ENCODE results near the gene TRIM65.

The TRIM65 gene

GRCh38 chr17:75940727-75941441 is 44.1 kb upstream of the TRIM65 start, which contains the start of gene FBF1:
TSS of gene FBF1 (minus strand) at chr17:75941042. CDS start at chr17:75938149, 2,893 bp downstream.
- Histone ChIP-seq H3K27me3 (no peaks in the 10 kb centered on the region), H3K4me3 (ENCODE audit: low read depth in 1 of 2, low read length in 1 of 2) (peak within 1 kb of the TSS; percentile 63 to 80), H3K4me1 (ENCODE audit: control insufficient read depth in 1 of 2, insufficient read depth in 1 of 2, low read depth in 1 of 2, low read length in 1 of 2) (peaks cover 10 to 13% of the 10 kb centered on the region in 2 experiments), H3K9me3 (no peaks in the 10 kb centered on the region), H3K36me3 (peaks cover 50% of the 10 kb centered on the region), H3K27ac (peak within 1 kb of the TSS; percentile 62)
- TF ChIP-seq, protein P1, sequence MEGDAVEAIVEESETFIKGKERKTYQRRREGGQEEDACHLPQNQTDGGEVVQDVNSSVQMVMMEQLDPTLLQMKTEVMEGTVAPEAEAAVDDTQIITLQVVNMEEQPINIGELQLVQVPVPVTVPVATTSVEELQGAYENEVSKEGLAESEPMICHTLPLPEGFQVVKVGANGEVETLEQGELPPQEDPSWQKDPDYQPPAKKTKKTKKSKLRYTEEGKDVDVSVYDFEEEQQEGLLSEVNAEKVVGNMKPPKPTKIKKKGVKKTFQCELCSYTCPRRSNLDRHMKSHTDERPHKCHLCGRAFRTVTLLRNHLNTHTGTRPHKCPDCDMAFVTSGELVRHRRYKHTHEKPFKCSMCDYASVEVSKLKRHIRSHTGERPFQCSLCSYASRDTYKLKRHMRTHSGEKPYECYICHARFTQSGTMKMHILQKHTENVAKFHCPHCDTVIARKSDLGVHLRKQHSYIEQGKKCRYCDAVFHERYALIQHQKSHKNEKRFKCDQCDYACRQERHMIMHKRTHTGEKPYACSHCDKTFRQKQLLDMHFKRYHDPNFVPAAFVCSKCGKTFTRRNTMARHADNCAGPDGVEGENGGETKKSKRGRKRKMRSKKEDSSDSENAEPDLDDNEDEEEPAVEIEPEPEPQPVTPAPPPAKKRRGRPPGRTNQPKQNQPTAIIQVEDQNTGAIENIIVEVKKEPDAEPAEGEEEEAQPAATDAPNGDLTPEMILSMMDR (IDR thresholded peaks at IDR 0.05) = peak; percentile 35

- TF ChIP-seq, protein P1 (IDR thresholded peaks at IDR 0.05) = no peak
- Histone ChIP-seq H3K4me1 (ENCODE audit: control insufficient read depth in 1 of 2, insufficient read depth in 1 of 2, low read depth in 1 of 2, low read length in 1 of 2) (peaks cover 10 to 13% of the 10 kb centered on the region in 2 experiments), H3K9me3 (no peaks in the 10 kb centered on the region), H3K36me3 (peaks cover 18% of the 10 kb centered on the region), H3K27me3 (no peaks in the 10 kb centered on the region), H3K27ac (no peak overlapping the region), H3K4me3 (ENCODE audit: low read depth in 1 of 2, low read length in 1 of 2) (no peak overlapping the region)
Measured at GRCh38 chr17:75937652-75938051, 40.9 kb upstream of the TRIM65 start.

DNA sequence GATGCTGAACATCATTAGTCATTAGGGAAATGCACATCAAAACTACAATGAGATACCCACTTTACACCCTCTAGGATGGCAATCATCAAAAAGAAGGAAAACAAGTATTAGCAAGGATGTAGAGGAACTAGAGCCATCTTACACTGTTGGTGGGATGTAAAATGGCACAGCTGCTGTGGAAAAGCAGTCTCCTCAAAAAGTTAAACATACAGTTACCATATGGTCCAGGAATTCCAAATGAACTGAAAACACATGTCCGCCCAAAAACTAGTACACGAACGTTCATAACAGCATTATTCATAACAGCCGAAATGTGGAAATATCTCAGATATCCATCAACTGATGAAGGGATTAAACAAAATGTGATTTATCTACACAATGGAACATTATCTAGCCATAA is 37.1 kb upstream of the TRIM65 start:
- Histone ChIP-seq H3K9me3 (no peaks in the 10 kb centered on the region), H3K4me1 (ENCODE audit: control insufficient read depth in 1 of 2, insufficient read depth in 1 of 2, low read depth in 1 of 2, low read length in 1 of 2) (no peaks in the 10 kb centered on the region), H3K4me3 (ENCODE audit: low read depth in 1 of 2, low read length in 1 of 2) (no peak overlapping the region), H3K27me3 (no peaks in the 10 kb centered on the region), H3K36me3 (no peaks in the 10 kb centered on the region), H3K27ac (no peak overlapping the region)
- TF ChIP-seq, protein P1 (IDR thresholded peaks at IDR 0.05) = no peak

DNA sequence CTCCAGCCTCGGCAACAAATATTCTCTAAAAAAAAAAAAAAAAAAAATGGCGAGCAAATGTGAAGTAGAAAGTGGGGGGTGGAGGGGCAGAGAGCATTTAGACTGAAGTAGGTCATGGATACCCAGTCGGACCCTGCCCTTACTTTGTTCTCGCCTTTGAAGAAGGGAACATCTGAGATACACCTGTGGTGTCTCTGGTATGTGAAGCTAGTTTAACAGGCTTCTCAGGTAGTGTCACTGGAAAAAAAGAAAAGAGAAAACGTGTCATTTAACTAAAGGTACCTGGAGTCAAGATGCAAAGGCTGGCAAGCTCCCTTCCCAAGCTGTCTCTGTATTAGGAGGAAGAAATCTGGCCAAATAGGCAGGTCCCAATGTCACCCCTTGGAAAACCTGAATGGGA is 36.1 kb upstream of the TRIM65 start:
- TF ChIP-seq, protein P1 (IDR thresholded peaks at IDR 0.05) = no peak
- no peaks in the 10 kb centered on the region for H3K36me3 ChIP-seq
- no peaks in the 10 kb centered on the region for H3K9me3 ChIP-seq
- H3K4me1 ChIP-seq (ENCODE audit: control insufficient read depth in 1 of 2, insufficient read depth in 1 of 2, low read depth in 1 of 2, low read length in 1 of 2) = no peaks in the 10 kb centered on the region
- no peak overlapping the region for H3K27ac ChIP-seq
- no peaks in the 10 kb centered on the region for H3K27me3 ChIP-seq
- H3K4me3 ChIP-seq (ENCODE audit: low read depth in 1 of 2, low read length in 1 of 2) = no peak overlapping the region

DNA sequence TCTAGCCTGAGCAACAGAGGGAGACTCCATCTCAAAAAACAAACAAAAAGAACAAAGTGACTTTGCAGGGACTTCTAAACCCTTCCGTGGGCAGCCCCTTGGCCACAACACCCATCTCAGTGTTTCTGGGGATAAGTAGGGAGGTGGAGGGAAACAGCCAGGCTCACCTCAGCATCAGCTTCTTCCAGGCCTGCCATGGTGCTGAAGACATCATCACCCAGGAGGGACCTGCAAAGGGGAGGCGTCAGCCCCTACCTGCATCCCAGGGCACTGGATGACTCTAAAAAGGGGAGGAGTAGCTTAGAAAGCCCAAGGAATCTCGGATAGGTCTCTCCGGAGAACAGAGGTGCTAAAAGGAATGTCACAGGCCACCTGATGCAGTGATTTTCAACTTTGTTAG is 34.3 kb upstream of the TRIM65 start:
- Histone ChIP-seq H3K4me3 (ENCODE audit: low read depth in 1 of 2, low read length in 1 of 2) (no peak overlapping the region), H3K4me1 (ENCODE audit: control insufficient read depth in 1 of 2, insufficient read depth in 1 of 2, low read depth in 1 of 2, low read length in 1 of 2) (no peaks in the 10 kb centered on the region), H3K27me3 (no peaks in the 10 kb centered on the region), H3K27ac (no peak overlapping the region), H3K9me3 (no peaks in the 10 kb centered on the region), H3K36me3 (no peaks in the 10 kb centered on the region)
- TF ChIP-seq, protein P1 (IDR thresholded peaks at IDR 0.05) = no peak

All from neutrophil (primary cell).